A673 (cell line): ENCODE data around the gene UBE2L5.

ENCODE experiments used
- CTCF ChIP-seq: fragments of 300-800, 200-600 bp; sonication (generic); conservative IDR thresholded peaks from 2 replicates; pipeline ENCODE4 v1.5.1; 2017; ENCODE audit warnings: low read depth, mild to moderate bottlenecking, antibody characterized with exemption, low read length, moderate library complexity, mixed read lengths
- EZH2 ChIP-seq: fragments of 200-600 bp; sonication (generic); IDR thresholded peaks from 2 replicates; pipeline ENCODE4 v1.6.1; 2017; ENCODE audit warnings: borderline replicate concordance, low read depth, mild to moderate bottlenecking, mixed read lengths, antibody characterized with exemption, low read length; ENCODE audit not compliant: poor library complexity, severe bottlenecking

- no peak for TF ChIP-seq CTCF
- no peak for TF ChIP-seq EZH2
Observed at GRCh38 chr13:30421093-30422053, 920 bp upstream of the UBE2L5 start.
